ENCODE results near the gene ACBD5.
A peak's percentile ranks its signal among the peaks of the same experiment; 100 is the strongest.

ACBD5 gene

GRCh38 chr10:27153329-27153728, 87.3 kb downstream of the ACBD5 start:
- H3K4me3 ChIP-seq (replicated peaks; ENCODE audit: low read depth, low read length) = peak overlapping the region; percentile 73
- no peak for DNase-seq (ENCODE audit: extremely low read depth, low read depth)
- TF ChIP-seq, protein P1, sequence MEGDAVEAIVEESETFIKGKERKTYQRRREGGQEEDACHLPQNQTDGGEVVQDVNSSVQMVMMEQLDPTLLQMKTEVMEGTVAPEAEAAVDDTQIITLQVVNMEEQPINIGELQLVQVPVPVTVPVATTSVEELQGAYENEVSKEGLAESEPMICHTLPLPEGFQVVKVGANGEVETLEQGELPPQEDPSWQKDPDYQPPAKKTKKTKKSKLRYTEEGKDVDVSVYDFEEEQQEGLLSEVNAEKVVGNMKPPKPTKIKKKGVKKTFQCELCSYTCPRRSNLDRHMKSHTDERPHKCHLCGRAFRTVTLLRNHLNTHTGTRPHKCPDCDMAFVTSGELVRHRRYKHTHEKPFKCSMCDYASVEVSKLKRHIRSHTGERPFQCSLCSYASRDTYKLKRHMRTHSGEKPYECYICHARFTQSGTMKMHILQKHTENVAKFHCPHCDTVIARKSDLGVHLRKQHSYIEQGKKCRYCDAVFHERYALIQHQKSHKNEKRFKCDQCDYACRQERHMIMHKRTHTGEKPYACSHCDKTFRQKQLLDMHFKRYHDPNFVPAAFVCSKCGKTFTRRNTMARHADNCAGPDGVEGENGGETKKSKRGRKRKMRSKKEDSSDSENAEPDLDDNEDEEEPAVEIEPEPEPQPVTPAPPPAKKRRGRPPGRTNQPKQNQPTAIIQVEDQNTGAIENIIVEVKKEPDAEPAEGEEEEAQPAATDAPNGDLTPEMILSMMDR (IDR thresholded peaks at IDR 0.05; ENCODE audit: low read depth, low read length, missing control alignments) = no peak

- peak overlapping the region; percentile 73 for H3K4me3 ChIP-seq (replicated peaks; ENCODE audit: low read depth, low read length)
- TF ChIP-seq, protein P1 (IDR thresholded peaks at IDR 0.05; ENCODE audit: low read depth, low read length, missing control alignments) = no peak
- DNase-seq (ENCODE audit: extremely low read depth, low read depth) = no peak
These were observed 87.9 kb downstream of the ACBD5 start for GRCh38 chr10:27152687-27153086.

- no peak overlapping the region for H3K4me3 ChIP-seq (replicated peaks; ENCODE audit: low read depth, low read length)
- TF ChIP-seq, protein P1 (IDR thresholded peaks at IDR 0.05; ENCODE audit: low read depth, low read length, missing control alignments) = no peak
- no peak for DNase-seq (ENCODE audit: extremely low read depth, low read depth)
These were observed 90.3 kb downstream of the ACBD5 start for GRCh38 chr10:27150261-27150660.

GRCh38 chr10:27147701-27148100, 92.9 kb downstream of the ACBD5 start:
- no peak for DNase-seq (ENCODE audit: extremely low read depth, low read depth)
- TF ChIP-seq, protein P1 (IDR thresholded peaks at IDR 0.05; ENCODE audit: low read depth, low read length, missing control alignments) = no peak
- H3K4me3 ChIP-seq (replicated peaks; ENCODE audit: low read depth, low read length) = no peak overlapping the region

- TF ChIP-seq, protein P1 (IDR thresholded peaks at IDR 0.05; ENCODE audit: low read depth, low read length, missing control alignments) = no peak
- H3K4me3 ChIP-seq (replicated peaks; ENCODE audit: low read depth, low read length) = no peak overlapping the region
- no peak for DNase-seq (ENCODE audit: extremely low read depth, low read depth)
These were observed 94.7 kb downstream of the ACBD5 start for GRCh38 chr10:27145937-27146336.

Measured in HFF-Myc (cell line).